Activated naive CD8-positive, alpha-beta T cell treated with anti-CD3 and anti-CD28 coated beads, Interleukin-2, amount 10 ng/mL, durations not matched to agents 7 days and 5 days (primary cell): Measurements from ENCODE around the gene PTPN4. TPM values are rescaled to one million over a fixed set of nuclear protein-coding genes. Genes with fewer than 3 reads are reported as not detected.

ENCODE experiments used
- ATAC-seq: fragments of 150-1000 bp; cut with Tn5 transposase; one replicate; pipeline ENCODE4 v1.10.0; 2021; ENCODE audit warnings: low read depth, moderate library complexity
- POLR2A ChIA-PET: fragments of 350-600 bp; sonication (Branson Sonifier 250); formaldehyde crosslinking; loops from one replicate; lab custom pipeline; 2021; ENCODE audit warnings: antibody characterized with exemption; lab: Charles Lee
- DNase-seq: peaks from one replicate; pipeline ENCODE4 v3.0.0; 2021
- H3K27ac Mint-ChIP-seq: one replicate; pipeline ENCODE4 v1.8.0; 2022; ENCODE audit warnings: mild to moderate bottlenecking, mixed read lengths
- H3K27me3 Mint-ChIP-seq: one replicate; pipeline ENCODE4 v1.8.0; 2022; ENCODE audit warnings: mild to moderate bottlenecking, moderate library complexity, mixed read lengths
- H3K36me3 Mint-ChIP-seq: one replicate; pipeline ENCODE4 v1.8.0; 2021; ENCODE audit warnings: mild to moderate bottlenecking, mixed read lengths
- H3K4me1 Mint-ChIP-seq: one replicate; pipeline ENCODE4 v1.8.0; 2021; ENCODE audit warnings: mixed read lengths
- H3K4me3 Mint-ChIP-seq: one replicate; pipeline ENCODE4 v1.8.0; 2022; ENCODE audit warnings: mild to moderate bottlenecking, moderate library complexity, mixed read lengths
- H3K9me3 Mint-ChIP-seq: one replicate; pipeline ENCODE4 v1.8.0; 2021; ENCODE audit warnings: mixed read lengths
- total RNA-seq, 2 experiments: library from RNA; stranded (reverse); gene quantifications; one replicate each; pipeline ENCODE4 v1.2.3, GENCODE V29; 2021

The PTPN4 gene
- total RNA-seq, 2 experiments from 2014 or later = 102 to 109 TPM

DNA sequence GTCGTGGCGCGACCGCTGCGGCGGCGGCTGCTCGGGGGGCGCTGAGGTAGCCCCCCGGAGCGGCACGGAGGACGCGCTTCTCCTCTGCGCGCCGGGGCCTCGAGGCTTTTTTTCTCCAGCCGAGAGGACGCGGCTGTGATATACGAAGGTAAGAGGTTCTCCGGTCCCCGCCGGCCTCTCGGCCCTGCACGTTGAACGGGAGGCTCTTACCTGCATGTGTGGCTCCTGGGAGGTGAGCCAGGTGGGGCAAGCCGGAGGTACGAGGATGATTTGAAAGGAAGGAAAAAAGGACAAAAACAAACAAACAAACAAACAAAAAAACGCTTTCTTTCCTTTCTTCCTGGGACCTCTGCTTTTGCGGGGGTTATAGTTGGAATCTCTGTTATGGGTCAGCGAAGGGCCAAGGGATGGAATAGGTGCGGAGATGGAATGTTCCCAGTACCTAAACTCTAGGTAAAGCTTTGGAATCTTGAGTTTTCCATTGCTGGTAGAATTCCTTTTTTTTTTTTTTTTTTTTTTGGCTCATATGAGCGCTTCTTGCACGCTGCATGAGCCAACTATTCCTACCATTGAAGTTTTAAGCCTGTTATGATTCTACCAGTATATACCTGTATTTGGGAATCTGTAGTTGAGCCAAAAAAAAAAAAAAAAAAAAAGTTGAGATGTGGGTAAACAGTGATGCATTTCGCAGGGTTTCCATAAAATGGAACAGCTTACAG lies 674 bp downstream of the PTPN4 start:
- DNase-seq (no peak), ATAC-seq (peak; percentile 1)
- H3K4me1 Mint-ChIP-seq = peaks cover 31% of the 10 kb centered on the region
- POLR2A ChIA-PET = interaction anchor here (0.6 to 2.0 kb wide), 13 partner anchors 9 to 492 kb away, joined by 3 to 15 read pairs (median 5); partner anchors contain the start of gene RALB
- no peaks in the 10 kb centered on the region for H3K27me3 Mint-ChIP-seq
- H3K36me3 Mint-ChIP-seq = no peaks in the 10 kb centered on the region
- peak overlapping the region; percentile 77 for H3K27ac Mint-ChIP-seq
- H3K9me3 Mint-ChIP-seq = no peaks in the 10 kb centered on the region
- peak overlapping the region; percentile 81 for H3K4me3 Mint-ChIP-seq

GRCh38 chr2:119760956-119761275 lies 1.2 kb downstream of the PTPN4 start:
- peaks cover 4% of the 10 kb centered on the region for H3K36me3 Mint-ChIP-seq
- ATAC-seq = no peak
- H3K27ac Mint-ChIP-seq = peak overlapping the region; percentile 77
- no peaks in the 10 kb centered on the region for H3K9me3 Mint-ChIP-seq
- no peak for DNase-seq
- H3K4me3 Mint-ChIP-seq = peak overlapping the region; percentile 81
- POLR2A ChIA-PET = interaction anchor here (0.7 to 2.0 kb wide), 5 partner anchors 9 to 492 kb away, joined by 3 to 6 read pairs (median 5); partner anchors contain the start of gene RALB
- H3K4me1 Mint-ChIP-seq = peaks cover 35% of the 10 kb centered on the region
- H3K27me3 Mint-ChIP-seq = no peaks in the 10 kb centered on the region

GRCh38 chr2:119764832-119765231 lies 5.1 kb downstream of the PTPN4 start:
- H3K9me3 Mint-ChIP-seq = no peaks in the 10 kb centered on the region
- H3K4me1 Mint-ChIP-seq = peaks cover 29% of the 10 kb centered on the region
- peaks cover 4% of the 10 kb centered on the region for H3K36me3 Mint-ChIP-seq
- H3K27me3 Mint-ChIP-seq = no peaks in the 10 kb centered on the region
- ATAC-seq (no peak), DNase-seq (no peak)
- POLR2A ChIA-PET = no interaction called here
- no peak overlapping the region for H3K4me3 Mint-ChIP-seq
- no peak overlapping the region for H3K27ac Mint-ChIP-seq

DNA sequence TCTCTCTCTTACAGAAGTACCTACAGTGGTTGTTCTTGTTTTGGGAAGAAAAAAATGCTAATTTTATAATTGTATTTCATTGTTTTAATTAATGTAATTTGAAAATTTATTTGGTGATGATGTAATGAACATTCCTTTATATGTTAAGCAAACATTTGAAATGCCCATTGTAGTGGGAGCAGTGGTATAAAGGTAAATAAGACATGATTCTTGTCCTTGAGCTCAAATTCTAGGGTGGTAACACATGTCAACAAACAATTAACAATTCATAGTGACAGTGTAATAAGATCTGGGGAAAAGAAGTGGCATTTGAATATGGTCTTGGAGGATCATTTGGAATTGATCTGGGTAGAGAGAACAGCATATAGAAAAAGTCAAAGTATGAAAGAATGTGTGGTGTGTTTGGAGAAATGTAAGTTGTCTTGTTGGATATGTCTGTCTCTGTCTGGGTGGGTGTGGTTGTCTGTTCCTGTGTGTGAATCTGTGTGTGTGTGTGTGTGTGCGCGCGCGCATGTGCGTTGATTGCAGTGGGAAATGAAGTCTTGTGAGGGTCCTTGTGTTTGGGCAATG lies 5.8 kb downstream of the PTPN4 start:
- Mint-ChIP-seq H3K9me3 (no peaks in the 10 kb centered on the region), H3K4me3 (no peak overlapping the region), H3K36me3 (peaks cover 4% of the 10 kb centered on the region), H3K27me3 (no peaks in the 10 kb centered on the region), H3K4me1 (peaks cover 29% of the 10 kb centered on the region), H3K27ac (no peak overlapping the region)
- no peak for ATAC-seq
- DNase-seq = no peak
- POLR2A ChIA-PET = no interaction called here

GRCh38 chr2:119766944-119767343 lies 7.2 kb downstream of the PTPN4 start:
- Mint-ChIP-seq H3K27ac (no peak overlapping the region), H3K4me1 (peaks cover 27% of the 10 kb centered on the region), H3K27me3 (no peaks in the 10 kb centered on the region), H3K9me3 (no peaks in the 10 kb centered on the region), H3K4me3 (no peak overlapping the region), H3K36me3 (peaks cover 9% of the 10 kb centered on the region)
- no peak for ATAC-seq
- POLR2A ChIA-PET = no interaction called here
- no peak for DNase-seq

GRCh38 chr2:119768742-119769141 lies 9.0 kb downstream of the PTPN4 start:
- Mint-ChIP-seq H3K4me3 (no peak overlapping the region), H3K4me1 (peaks cover 22% of the 10 kb centered on the region), H3K9me3 (no peaks in the 10 kb centered on the region), H3K27ac (no peak overlapping the region), H3K27me3 (no peaks in the 10 kb centered on the region), H3K36me3 (peaks cover 9% of the 10 kb centered on the region)
- ATAC-seq = no peak
- POLR2A ChIA-PET = interaction anchor here (0.6 to 1.4 kb wide), 2 partner anchors 9 to 967 kb away, joined by 3 to 7 read pairs; partner anchors contain the start of gene PTPN4
- DNase-seq = no peak

- peaks cover 12% of the 10 kb centered on the region for H3K36me3 Mint-ChIP-seq
- H3K9me3 Mint-ChIP-seq = peaks cover 2% of the 10 kb centered on the region
- peaks cover 18% of the 10 kb centered on the region for H3K4me1 Mint-ChIP-seq
- no peak overlapping the region for H3K4me3 Mint-ChIP-seq
- ATAC-seq (no peak), DNase-seq (no peak)
- POLR2A ChIA-PET = interaction anchor here (1.2 kb wide), 1 partner anchor 8 kb away, joined by 3 read pairs; no protein-coding TSS in a partner anchor
- H3K27me3 Mint-ChIP-seq = no peaks in the 10 kb centered on the region
- H3K27ac Mint-ChIP-seq = no peak overlapping the region
Observed at GRCh38 chr2:119769645-119770044, 9.9 kb downstream of the PTPN4 start.

GRCh38 chr2:119771331-119771730 lies 11.6 kb downstream of the PTPN4 start:
- H3K4me1 Mint-ChIP-seq = peaks cover 10% of the 10 kb centered on the region

GRCh38 chr2:119772128-119772527 lies 12.4 kb downstream of the PTPN4 start:
- ATAC-seq (no peak), DNase-seq (no peak)
- H3K36me3 Mint-ChIP-seq = peaks cover 13% of the 10 kb centered on the region
- H3K27ac Mint-ChIP-seq = no peak overlapping the region
- peaks cover 11% of the 10 kb centered on the region for H3K4me1 Mint-ChIP-seq
- no peak overlapping the region for H3K4me3 Mint-ChIP-seq
- POLR2A ChIA-PET = no interaction called here
- no peaks in the 10 kb centered on the region for H3K27me3 Mint-ChIP-seq
- H3K9me3 Mint-ChIP-seq = peaks cover 2% of the 10 kb centered on the region

More at GRCh38 chr2:119771331-119771730, 11.6 kb downstream of the PTPN4 start:
- DNase-seq = no peak
- Mint-ChIP-seq H3K27me3 (no peaks in the 10 kb centered on the region), H3K27ac (no peak overlapping the region), H3K36me3 (peaks cover 8% of the 10 kb centered on the region), H3K4me3 (no peak overlapping the region), H3K9me3 (peaks cover 2% of the 10 kb centered on the region)
- ATAC-seq = no peak
- POLR2A ChIA-PET = interaction anchor here (1.4 kb wide), 1 partner anchor 12 kb away, joined by 4 read pairs; the partner anchor contains the start of gene PTPN4

- no peak overlapping the region for H3K27ac Mint-ChIP-seq
- H3K9me3 Mint-ChIP-seq = peaks cover 2% of the 10 kb centered on the region
- POLR2A ChIA-PET = no interaction called here
- no peaks in the 10 kb centered on the region for H3K27me3 Mint-ChIP-seq
- ATAC-seq (no peak), DNase-seq (no peak)
- peaks cover 11% of the 10 kb centered on the region for H3K4me1 Mint-ChIP-seq
- H3K4me3 Mint-ChIP-seq = no peak overlapping the region
- peaks cover 14% of the 10 kb centered on the region for H3K36me3 Mint-ChIP-seq
Observed at GRCh38 chr2:119772767-119773166, 13.0 kb downstream of the PTPN4 start.

GRCh38 chr2:119774026-119774425 lies 14.3 kb downstream of the PTPN4 start:
- POLR2A ChIA-PET = interaction anchor here (0.8 kb wide), 1 partner anchor 14 kb away, joined by 5 read pairs; no protein-coding TSS in a partner anchor
- peaks cover 2% of the 10 kb centered on the region for H3K9me3 Mint-ChIP-seq
- no peak overlapping the region for H3K27ac Mint-ChIP-seq
- no peaks in the 10 kb centered on the region for H3K27me3 Mint-ChIP-seq
- peaks cover 14% of the 10 kb centered on the region for H3K36me3 Mint-ChIP-seq
- H3K4me1 Mint-ChIP-seq = peaks cover 11% of the 10 kb centered on the region
- no peak for ATAC-seq
- DNase-seq = no peak
- no peak overlapping the region for H3K4me3 Mint-ChIP-seq

DNA sequence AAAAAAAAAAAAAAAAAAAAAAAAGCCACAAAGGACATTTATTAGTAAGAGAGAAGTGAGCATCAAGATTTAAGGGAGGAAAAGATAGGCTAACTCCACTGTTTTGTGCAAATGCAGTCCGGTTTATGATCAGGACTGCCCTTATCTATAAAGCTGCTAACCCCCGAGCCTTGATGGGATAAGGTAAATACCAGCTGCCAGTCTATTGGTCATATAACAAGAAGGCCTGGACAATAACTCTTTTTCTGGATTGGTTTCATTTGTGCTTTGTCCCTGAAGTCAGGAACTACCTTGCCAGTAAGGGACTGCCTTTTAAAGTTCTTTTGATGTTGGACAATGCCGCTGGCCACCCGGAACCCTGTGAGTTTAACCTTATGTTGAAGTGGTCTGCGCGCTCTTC lies 15.4 kb downstream of the PTPN4 start:
- no peak overlapping the region for H3K27ac Mint-ChIP-seq
- no peak overlapping the region for H3K4me3 Mint-ChIP-seq
- no peak for ATAC-seq

DNA sequence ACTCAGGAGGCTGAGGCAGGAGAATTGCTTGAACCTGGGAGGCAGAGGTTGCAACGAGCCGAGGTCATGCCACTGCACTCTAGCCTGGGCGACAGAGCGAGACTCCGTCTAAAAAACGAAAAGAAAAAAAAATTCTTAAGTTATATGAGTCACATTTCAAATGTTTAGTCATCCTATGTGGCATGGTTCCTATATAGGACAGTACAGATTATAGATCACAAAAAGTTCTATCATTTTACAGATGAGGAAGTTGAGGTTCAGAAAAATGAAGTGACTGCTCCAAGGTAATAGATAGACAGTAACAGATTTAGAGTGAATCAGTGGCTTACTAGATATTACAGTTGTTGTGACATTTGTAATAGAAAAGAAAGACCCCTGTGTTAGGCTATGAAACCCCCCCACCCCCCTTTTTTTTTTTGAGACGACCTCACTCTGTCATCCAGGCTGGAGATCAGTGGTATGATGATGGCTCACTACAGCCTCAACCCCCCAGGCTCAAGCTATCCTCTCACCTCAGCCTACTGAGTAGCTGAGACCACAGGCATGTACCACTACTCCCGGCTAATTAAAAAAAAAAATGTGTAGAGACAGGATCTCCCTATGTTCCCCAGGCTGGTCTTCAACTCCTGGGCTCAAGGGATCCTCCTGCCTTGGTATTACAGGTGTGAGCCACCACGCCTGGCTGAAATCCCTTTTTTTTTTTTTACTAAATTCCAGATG lies 22.7 kb downstream of the PTPN4 start:
- H3K36me3 Mint-ChIP-seq = peaks cover 6% of the 10 kb centered on the region
- H3K4me3 Mint-ChIP-seq = no peak overlapping the region
- no peak overlapping the region for H3K27ac Mint-ChIP-seq
- POLR2A ChIA-PET = interaction anchor here (0.7 kb wide), 1 partner anchor 64 kb away, joined by 4 read pairs; no protein-coding TSS in a partner anchor
- ATAC-seq = no peak
- H3K27me3 Mint-ChIP-seq = no peaks in the 10 kb centered on the region
- H3K4me1 Mint-ChIP-seq = peaks cover 1% of the 10 kb centered on the region
- no peak for DNase-seq
- H3K9me3 Mint-ChIP-seq = no peaks in the 10 kb centered on the region

More for the DNA sequence above, 15.4 kb downstream of the PTPN4 start:
- POLR2A ChIA-PET = no interaction called here
- H3K36me3 Mint-ChIP-seq = peaks cover 15% of the 10 kb centered on the region
- no peak for DNase-seq
- peaks cover 2% of the 10 kb centered on the region for H3K9me3 Mint-ChIP-seq
- H3K4me1 Mint-ChIP-seq = peaks cover 11% of the 10 kb centered on the region
- H3K27me3 Mint-ChIP-seq = no peaks in the 10 kb centered on the region
